GM21619 (cell line): ENCODE data around the gene YY1.

Source experiments
- ATAC-seq: cut with Tn5 transposase; IDR thresholded peaks from one replicate; pipeline ENCODE4 v1.9.1; 2021; ENCODE audit not compliant: unreplicated experiment

The YY1 gene

DNA sequence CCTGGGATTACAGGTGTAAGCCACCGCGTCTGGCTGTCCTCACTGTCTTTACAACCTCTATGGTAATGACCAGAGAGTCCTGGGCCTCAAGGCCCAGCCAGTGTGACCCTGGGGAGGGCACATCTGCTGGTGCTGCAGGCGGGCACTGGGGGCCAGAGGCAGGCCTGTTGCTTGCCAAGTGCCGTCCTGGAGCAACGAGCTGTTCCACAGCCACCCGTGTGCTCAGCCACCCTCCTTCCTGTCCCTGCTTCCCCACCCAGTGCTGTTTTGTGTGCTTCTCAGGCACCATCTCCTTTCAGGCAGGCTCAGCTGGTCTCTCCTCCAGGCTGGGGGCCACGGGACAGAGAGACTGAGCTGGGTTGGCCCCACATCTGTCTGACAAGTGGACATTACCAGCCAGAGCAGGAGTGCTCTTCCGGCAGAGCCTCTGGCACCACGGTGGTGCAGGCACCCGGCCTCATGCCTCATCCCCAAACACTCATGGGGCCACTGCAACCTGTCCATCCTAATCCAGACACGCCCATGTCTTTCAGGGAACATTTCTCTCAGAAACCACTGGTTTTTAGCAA lies 93.2 kb downstream of the YY1 start:
- ATAC-seq = no peak
